Skin of body (tissue), 2 donors: ENCODE measurements around the gene ARMH4. TPM values are rescaled to one million over a fixed set of nuclear protein-coding genes. Genes with fewer than 3 reads are reported as not detected.

Experiments used
- DNase-seq: peaks from one replicate; lab custom pipeline; 2025; lab: John Stamatoyannopoulos, UW
- total RNA-seq: library from RNA; depleted of rRNA; stranded (reverse); fragments of >200 nt; gene quantifications from one replicate; pipeline ENCODE4 v1.2.3, GENCODE V29; 2014

The ARMH4 gene
- 13.8 TPM for total RNA-seq

GRCh38 chr14:58152014-58152857 lies at the start of gene ARMH4:
ARMH4 (minus strand) TSS chr14:58152213; CDS start chr14:58139358, 12,855 bp downstream.
- peak; percentile 55 for DNase-seq

- no peak for DNase-seq
Measured at GRCh38 chr14:58200846-58201245, 48.8 kb upstream of the ARMH4 start.

- no peak for DNase-seq
Measured at GRCh38 chr14:58200480-58200841, 48.4 kb upstream of the ARMH4 start.

GRCh38 chr14:58199726-58200479 lies 47.9 kb upstream of the ARMH4 start, which contains the start of gene ACTR10:
ACTR10 (plus strand) TSS chr14:58200149; CDS start chr14:58200218, 69 bp downstream.
- DNase-seq, result peak; percentile 68

- DNase-seq, result no peak
Measured at GRCh38 chr14:58198086-58198485, 46.1 kb upstream of the ARMH4 start.

- DNase-seq, result no peak
Measured at GRCh38 chr14:58196198-58196597, 44.2 kb upstream of the ARMH4 start.

GRCh38 chr14:58193542-58193941 lies 41.5 kb upstream of the ARMH4 start:
- DNase-seq, result no peak

- DNase-seq, result no peak
Measured at GRCh38 chr14:58191763-58192601, 40.0 kb upstream of the ARMH4 start.

- DNase-seq, result no peak
Measured at GRCh38 chr14:58189176-58189575, 37.2 kb upstream of the ARMH4 start.

- DNase-seq, result no peak
Measured at GRCh38 chr14:58177125-58177524, 25.1 kb upstream of the ARMH4 start.

GRCh38 chr14:58171090-58171489 lies 19.1 kb upstream of the ARMH4 start:
- DNase-seq, result peak; percentile 3

- no peak for DNase-seq
Measured at GRCh38 chr14:58167891-58168290, 15.9 kb upstream of the ARMH4 start.

- no peak for DNase-seq
Measured at GRCh38 chr14:58167057-58167456, 15.0 kb upstream of the ARMH4 start.

- DNase-seq, result peak; percentile 61
Measured at GRCh38 chr14:58166005-58166983, 14.3 kb upstream of the ARMH4 start.

GRCh38 chr14:58160561-58160960 lies 8.5 kb upstream of the ARMH4 start:
- no peak for DNase-seq

- DNase-seq, result peak; percentile 7
Measured at GRCh38 chr14:58151133-58152013, 640 bp downstream of the ARMH4 start.

- DNase-seq, result no peak
Measured at GRCh38 chr14:58150243-58150805, 1.7 kb downstream of the ARMH4 start.

- DNase-seq, result no peak
Measured at GRCh38 chr14:58149196-58149595, 2.8 kb downstream of the ARMH4 start.

- no peak for DNase-seq
Measured at GRCh38 chr14:58146399-58146798, 5.6 kb downstream of the ARMH4 start.
